D341Med (cell line): ENCODE results near the gene TMBIM1.
A peak's percentile ranks its signal among the peaks of the same experiment; 100 is the strongest.
"Not testable (repeated sequence)": the region's sequence is repeated elsewhere in the genome, so short reads cannot be mapped to it uniquely, and the experiment has no call there.

Experiments used
- DNase-seq: peaks from one replicate; pipeline ENCODE4 v3.0.0; 2012; ENCODE audit warnings: low spot score

The TMBIM1 gene

GRCh38 chr2:218291318-218292047 is 820 bp downstream of the TMBIM1 start:
- no peak for DNase-seq

DNA sequence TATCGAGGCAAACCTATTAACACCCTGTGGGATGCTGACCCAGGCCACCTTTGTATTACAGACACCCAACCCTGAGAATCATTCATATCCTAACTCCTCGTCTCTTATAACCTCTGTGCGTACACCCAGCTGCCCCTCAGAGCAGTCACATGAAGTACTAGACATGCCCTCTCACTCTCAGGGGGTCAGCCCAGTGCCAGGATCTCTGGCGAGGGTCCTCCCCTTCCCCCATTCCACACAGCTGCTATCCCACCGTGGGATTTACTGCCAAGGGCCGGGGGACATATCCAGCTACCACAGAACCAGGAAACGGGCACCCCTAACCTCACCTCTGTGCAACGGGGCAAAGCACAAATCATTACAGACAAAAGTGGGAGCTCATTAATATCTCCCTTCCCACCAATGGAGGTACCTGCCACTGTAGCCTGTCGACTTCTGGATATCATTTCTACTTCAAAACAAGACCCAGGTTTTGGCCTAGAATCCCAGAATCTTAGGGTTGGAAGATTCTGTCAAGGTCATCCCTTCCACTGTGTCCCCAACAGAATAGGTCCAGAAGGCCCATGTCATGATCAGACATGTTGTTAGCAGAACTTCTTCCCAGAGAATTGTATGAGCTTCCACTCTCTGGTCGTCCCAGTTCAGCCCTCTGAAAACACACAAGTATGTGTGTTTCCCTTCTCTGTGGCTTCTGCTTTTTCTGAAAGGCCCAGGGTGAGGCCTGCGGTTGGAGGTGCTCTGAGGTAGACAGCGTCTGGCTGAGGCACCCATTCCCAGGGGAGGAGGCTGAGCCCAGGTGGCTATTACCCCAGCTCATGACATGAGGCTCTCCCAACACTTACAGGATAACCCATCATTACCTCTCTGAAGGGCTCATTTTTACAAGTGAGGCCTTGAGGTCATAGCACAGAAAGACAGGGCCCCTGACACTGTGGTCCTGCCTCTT is 1.7 kb downstream of the TMBIM1 start:
- no peak for DNase-seq

- DNase-seq, result no peak
Observed at GRCh38 chr2:218289639-218290315, 2.5 kb downstream of the TMBIM1 start.

GRCh38 chr2:218286570-218287459 is 5.5 kb downstream of the TMBIM1 start:
- peak; percentile 55 for DNase-seq

GRCh38 chr2:218285604-218286003 is 6.7 kb downstream of the TMBIM1 start:
- DNase-seq, result peak; percentile 64

- DNase-seq, result no peak
Observed at GRCh38 chr2:218284106-218284811, 8.0 kb downstream of the TMBIM1 start.

GRCh38 chr2:218282173-218282991 is 9.9 kb downstream of the TMBIM1 start:
- DNase-seq, result no peak

DNA sequence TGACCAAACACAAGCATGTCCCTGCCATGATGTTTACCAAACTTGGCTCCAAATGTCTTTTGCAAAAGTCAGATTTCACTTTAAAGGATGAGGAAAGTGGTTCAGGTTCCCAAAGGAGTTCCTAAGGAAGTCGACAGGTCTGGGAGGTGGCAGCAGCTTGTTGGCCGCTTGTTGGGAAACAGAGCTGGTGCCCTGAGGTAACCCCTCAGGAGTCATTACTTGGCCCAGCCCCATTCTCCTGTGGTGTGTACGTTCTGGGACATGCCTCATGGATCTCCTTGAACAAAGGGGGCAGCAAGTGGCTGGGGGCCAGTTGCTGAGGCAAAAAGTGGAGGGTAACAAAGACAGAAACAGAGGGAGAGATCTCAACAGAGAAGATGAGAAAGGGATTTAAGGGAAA is 10.9 kb downstream of the TMBIM1 start:
- DNase-seq, result no peak

DNA sequence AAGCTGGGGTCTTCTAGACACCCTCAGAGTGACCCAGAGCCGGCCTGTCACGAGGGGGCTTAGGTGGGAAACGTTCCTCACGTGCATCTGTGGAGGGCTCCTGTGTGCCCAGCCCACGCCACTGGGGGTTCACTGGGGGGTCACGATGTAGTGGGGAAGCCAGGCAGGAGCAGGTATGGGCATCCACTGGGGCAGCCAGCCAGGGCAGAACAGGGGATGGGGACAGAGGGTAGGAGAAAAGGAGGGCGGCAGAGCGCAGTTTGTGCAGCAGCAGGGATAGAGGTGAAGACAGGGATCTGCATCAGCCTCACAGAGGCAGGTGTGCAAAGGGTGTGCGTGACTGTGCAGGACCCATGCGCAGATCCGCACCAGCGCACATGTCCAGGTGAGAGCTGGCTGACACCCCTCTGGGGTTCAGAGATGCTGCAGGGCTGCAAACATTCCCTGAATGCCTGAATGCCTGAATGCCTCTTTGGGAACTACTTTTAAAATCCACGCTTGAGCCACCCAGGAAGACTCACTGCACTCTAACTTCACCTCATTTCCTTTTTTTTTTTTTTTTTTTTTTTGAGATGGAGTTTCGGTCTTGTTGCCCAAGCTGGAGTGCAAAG is 11.9 kb downstream of the TMBIM1 start:
- DNase-seq, result no peak

DNA sequence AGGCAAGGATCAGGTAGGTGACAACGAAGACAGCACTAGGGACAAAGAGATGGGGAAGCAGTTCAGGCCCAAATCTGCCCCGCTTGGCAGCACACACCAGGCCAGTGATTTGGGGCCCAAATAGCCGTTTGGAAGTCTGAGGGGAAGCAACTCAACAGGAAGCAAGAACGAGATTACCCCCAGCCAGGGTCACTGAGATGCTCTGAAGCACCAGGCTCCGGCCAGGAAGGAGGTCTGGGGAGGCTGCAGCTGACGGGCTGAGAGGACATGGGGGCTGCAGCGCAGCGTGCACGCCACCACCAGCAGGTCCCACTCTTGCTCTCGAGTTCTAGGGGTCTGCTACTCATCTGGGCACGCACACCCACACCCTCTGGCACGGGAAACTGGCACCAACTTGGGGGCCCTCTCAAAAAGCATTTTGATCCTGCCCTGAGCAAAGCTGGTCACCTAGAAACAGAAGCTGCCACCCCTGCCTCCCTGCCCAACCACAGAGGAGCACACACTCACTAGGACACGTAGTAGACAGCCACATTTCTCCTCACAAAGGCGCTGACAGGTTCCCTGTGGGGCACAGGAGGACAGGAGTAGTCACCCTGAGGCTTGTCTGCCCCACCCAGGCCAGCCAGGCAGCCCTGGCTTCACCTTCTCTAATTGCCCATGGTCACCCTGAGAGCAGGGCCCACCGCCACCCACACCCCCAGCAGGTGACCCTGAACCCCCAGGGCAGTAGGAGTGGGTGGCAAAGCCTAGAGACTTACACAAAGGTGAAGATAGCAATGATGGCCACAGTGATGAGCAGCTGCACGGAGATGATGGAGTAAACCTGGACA is 13.6 kb downstream of the TMBIM1 start:
- no peak for DNase-seq

- no peak for DNase-seq
Observed at GRCh38 chr2:218277921-218278320, 14.4 kb downstream of the TMBIM1 start.

DNA sequence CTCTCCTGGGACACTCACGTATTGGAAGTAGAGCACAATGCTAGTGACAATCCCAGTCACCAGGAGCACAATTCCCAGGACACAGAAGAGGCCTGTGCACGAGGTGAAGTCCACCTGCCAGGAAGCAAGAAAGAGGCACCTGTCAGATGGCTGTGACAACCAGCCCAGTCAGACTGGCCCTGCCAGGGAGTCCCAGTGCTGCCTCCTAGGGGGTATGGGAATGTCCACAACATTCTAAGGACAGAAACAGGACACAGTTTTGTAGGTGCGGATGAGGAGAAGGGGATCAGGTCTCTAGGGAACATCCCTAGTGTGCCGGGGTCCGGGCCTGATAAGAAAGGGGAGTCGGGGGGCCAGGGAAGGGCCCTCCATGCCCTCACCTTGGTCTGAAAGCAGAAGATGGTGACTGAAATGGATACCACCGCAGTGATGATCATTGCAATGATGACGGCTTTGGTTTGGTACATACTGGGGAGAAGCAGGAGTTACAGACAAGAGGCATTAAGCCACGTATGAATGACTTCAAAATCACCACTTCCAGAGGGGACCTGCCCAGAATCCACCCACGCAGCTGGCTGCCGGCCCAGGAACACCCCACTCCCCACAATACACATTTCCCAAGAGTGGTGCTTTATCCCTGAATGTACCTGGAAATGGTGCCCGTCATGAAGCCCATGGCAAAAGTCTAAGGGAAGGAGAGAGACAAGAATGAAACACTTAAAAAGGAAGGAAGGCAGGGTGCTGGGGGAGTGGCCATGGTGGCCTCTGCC is 15.1 kb downstream of the TMBIM1 start:
- no peak for DNase-seq

DNA sequence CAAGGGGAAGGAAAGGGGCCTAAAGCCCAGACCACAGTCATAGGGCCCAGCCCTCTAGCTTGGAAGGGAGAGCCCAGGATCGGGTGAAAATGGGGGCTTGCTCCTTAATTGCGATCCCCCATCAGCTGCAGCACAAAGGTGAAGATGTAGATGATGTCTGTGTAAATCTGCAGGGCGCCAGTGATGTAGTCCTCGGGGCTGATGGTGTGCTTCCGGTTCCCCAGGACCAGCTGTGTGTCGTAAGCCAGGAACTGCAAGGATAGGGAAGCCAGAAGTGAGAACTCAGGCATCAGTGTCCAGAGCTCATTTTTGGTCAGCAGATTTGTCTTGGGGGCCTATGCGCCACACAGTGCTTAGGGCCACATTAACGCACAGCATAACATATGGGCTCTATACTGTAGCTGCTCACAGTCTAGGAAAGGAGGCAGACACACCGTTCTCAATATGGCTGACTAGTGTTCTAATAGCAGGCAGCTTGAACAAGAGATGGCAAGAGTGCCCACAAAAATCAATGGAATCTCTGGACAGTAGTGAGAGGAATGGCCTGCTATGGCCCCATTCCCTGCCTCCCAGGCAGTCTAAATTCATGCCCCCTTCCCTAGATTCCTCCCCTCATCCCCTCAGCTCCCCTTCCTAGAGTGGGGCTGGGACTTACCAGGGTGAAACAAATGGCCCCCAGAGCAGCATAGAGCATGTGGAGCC is 16.8 kb downstream of the TMBIM1 start:
- no peak for DNase-seq

GRCh38 chr2:218274586-218274985 is 17.7 kb downstream of the TMBIM1 start:
- DNase-seq, result no peak

- no peak for DNase-seq
Observed at GRCh38 chr2:218273908-218274249, 18.4 kb downstream of the TMBIM1 start.

GRCh38 chr2:218273214-218273907 is 18.9 kb downstream of the TMBIM1 start:
- DNase-seq, result not testable (repeated sequence)
